Measurements from ENCODE around the gene ARNT2. TPM values are rescaled to one million over a fixed set of nuclear protein-coding genes. Genes with fewer than 3 reads are reported as not detected.

ARNT2 gene
- total RNA-seq, 5 donors from 2014 or later (not counting 1 experiment from before 2014, with no cell fraction given), result 0.18 TPM; not detected in 4

DNA sequence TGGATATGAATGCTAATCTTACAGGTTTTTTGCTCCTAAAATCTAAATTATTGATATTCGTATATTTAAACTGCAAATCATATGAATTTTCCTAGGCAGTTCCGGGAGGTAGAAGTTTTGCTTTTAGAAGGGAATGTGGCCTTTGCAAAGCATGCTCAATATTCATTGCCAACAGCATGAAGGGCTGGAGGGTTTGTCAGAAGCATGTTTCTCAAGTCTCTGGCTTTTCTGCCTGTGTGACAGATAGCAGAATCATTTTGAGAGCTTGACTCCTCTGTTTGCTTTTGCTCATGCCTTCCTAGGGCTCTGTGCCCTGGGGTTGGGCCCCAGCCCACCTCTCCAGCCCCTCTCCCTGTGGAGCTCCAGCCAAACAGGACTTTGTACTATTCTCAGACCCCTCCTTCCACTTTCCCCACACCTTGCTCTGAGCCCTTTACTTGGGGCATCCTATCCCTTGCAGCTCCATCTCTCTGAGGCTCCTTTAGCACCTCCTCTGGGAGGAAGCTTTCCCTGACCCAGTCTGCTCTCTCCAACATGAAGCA, 91.3 kb downstream of the ARNT2 start:
- Histone ChIP-seq H3K4me1 (ENCODE audit: control insufficient read depth in 1 of 2, extremely low read depth in 1 of 2, insufficient read depth in 2 of 2, low read length in 2 of 2) (no peaks in the 10 kb centered on the region), H3K36me3 (ENCODE audit: control insufficient read depth in 2 of 2, extremely low read depth in 1 of 2, insufficient read depth in 1 of 2, low read length in 1 of 2) (no peaks in the 10 kb centered on the region), H3K9me3 (no peaks in the 10 kb centered on the region), H3K27ac (ENCODE audit: low read length) (no peak overlapping the region), H3K4me3 (ENCODE audit: control insufficient read depth in 1 of 2, extremely low read depth in 1 of 2, low read length in 1 of 2) (no peak overlapping the region), H3K27me3 (replicated peaks in 1 of 2; ENCODE audit: control insufficient read depth in 2 of 2, extremely low read depth in 1 of 2, insufficient read depth in 2 of 2, low read length in 1 of 2) (peaks cover 0 to 14% of the 10 kb centered on the region in 2 experiments)
- no peak overlapping the region for H3K27ac Mint-ChIP-seq
- WGBS (ENCODE audit: insufficient coverage), result no CpG with 5 or more reads among the region's 2 CpGs
- no peaks in the 10 kb centered on the region for H3K9me3 Mint-ChIP-seq
- no peak for DNase-seq
- POLR2A ChIA-PET, result no interaction called here
- no peak overlapping the region for H3K4me3 Mint-ChIP-seq
- no peaks in the 10 kb centered on the region for H3K4me1 Mint-ChIP-seq
- H3K36me3 Mint-ChIP-seq, result no peaks in the 10 kb centered on the region
- peaks cover 2 to 8% of the 10 kb centered on the region in 2 donors for H3K27me3 Mint-ChIP-seq
- CTCF ChIA-PET, result no interaction called here
- no peak for ATAC-seq (replicated peaks in 1 of 4)

DNA sequence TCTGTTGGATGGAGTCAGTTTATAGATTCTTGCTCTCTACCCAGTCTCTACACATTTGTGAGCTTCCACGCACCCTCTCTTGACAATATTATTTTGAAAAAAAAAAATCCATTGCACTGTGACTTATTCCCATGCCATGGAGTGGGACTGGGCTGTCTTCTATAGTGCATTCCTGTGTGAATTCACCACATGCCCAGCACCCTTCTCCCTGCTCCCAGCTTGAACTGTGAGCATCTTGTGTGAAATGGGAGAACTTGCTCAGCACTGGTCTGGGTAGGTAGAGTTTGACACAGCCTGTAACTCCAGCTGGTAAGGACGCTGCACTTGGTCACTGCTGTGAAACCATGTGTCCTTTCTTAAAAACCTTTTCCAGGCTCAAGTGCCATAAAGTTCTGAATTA, 91.9 kb downstream of the ARNT2 start:
- ChIA-PET CTCF (no interaction called here), POLR2A (no interaction called here)
- Mint-ChIP-seq H3K9me3 (no peaks in the 10 kb centered on the region), H3K27ac (no peak overlapping the region), H3K4me1 (no peaks in the 10 kb centered on the region), H3K36me3 (no peaks in the 10 kb centered on the region), H3K27me3 (peaks cover 2 to 3% of the 10 kb centered on the region in 2 donors), H3K4me3 (no peak overlapping the region)
- H3K27ac ChIP-seq (ENCODE audit: low read length), result no peak overlapping the region
- WGBS (ENCODE audit: insufficient coverage), result no CpG with 5 or more reads among the region's 2 CpGs
- no peak overlapping the region for H3K4me3 ChIP-seq (ENCODE audit: control insufficient read depth in 1 of 2, extremely low read depth in 1 of 2, low read length in 1 of 2)
- H3K36me3 ChIP-seq (ENCODE audit: control insufficient read depth in 2 of 2, extremely low read depth in 1 of 2, insufficient read depth in 1 of 2, low read length in 1 of 2), result no peaks in the 10 kb centered on the region
- no peaks in the 10 kb centered on the region for H3K9me3 ChIP-seq
- peaks cover 0 to 13% of the 10 kb centered on the region in 2 experiments for H3K27me3 ChIP-seq (replicated peaks in 1 of 2; ENCODE audit: control insufficient read depth in 2 of 2, extremely low read depth in 1 of 2, insufficient read depth in 2 of 2, low read length in 1 of 2)
- no peak for DNase-seq
- H3K4me1 ChIP-seq (ENCODE audit: control insufficient read depth in 1 of 2, extremely low read depth in 1 of 2, insufficient read depth in 2 of 2, low read length in 2 of 2), result no peaks in the 10 kb centered on the region
- ATAC-seq (replicated peaks in 1 of 4), result no peak

DNA sequence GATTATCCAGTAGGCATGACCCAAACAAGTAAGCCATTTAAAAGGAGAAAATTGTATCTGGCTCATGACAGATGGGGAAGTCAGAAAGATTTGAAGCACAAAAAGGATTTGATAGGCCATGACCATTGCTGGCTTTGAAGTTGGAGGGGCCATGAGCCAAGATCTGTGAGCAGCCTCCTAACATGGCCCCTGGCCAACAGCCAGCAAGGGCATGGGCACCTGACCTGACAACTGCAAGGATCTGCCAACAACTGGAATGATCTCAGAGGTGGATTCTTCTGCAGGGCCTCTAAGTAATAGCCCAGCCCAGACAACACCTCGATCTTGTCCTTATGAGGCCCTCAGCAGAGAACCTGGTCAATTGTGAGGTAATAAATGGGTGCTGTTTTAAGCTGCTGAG, 93.0 kb downstream of the ARNT2 start:
- Histone ChIP-seq H3K36me3 (ENCODE audit: control insufficient read depth in 2 of 2, extremely low read depth in 1 of 2, insufficient read depth in 1 of 2, low read length in 1 of 2) (no peaks in the 10 kb centered on the region), H3K27me3 (replicated peaks in 1 of 2; ENCODE audit: control insufficient read depth in 2 of 2, extremely low read depth in 1 of 2, insufficient read depth in 2 of 2, low read length in 1 of 2) (peaks cover 0 to 12% of the 10 kb centered on the region in 2 experiments), H3K4me1 (ENCODE audit: control insufficient read depth in 1 of 2, extremely low read depth in 1 of 2, insufficient read depth in 2 of 2, low read length in 2 of 2) (no peaks in the 10 kb centered on the region), H3K4me3 (ENCODE audit: control insufficient read depth in 1 of 2, extremely low read depth in 1 of 2, low read length in 1 of 2) (no peak overlapping the region), H3K9me3 (no peaks in the 10 kb centered on the region), H3K27ac (ENCODE audit: low read length) (no peak overlapping the region)
- ATAC-seq (replicated peaks in 1 of 4) (no peak), DNase-seq (no peak)
- Mint-ChIP-seq H3K27me3 (peaks cover 6 to 8% of the 10 kb centered on the region in 2 donors), H3K4me3 (no peak overlapping the region), H3K27ac (no peak overlapping the region), H3K36me3 (no peaks in the 10 kb centered on the region), H3K4me1 (no peaks in the 10 kb centered on the region), H3K9me3 (no peaks in the 10 kb centered on the region)
- 80% methylated on average over 1 of the region's 1 CpG for WGBS (ENCODE audit: insufficient coverage)
- CTCF ChIA-PET, result no interaction called here
- POLR2A ChIA-PET, result no interaction called here

DNA sequence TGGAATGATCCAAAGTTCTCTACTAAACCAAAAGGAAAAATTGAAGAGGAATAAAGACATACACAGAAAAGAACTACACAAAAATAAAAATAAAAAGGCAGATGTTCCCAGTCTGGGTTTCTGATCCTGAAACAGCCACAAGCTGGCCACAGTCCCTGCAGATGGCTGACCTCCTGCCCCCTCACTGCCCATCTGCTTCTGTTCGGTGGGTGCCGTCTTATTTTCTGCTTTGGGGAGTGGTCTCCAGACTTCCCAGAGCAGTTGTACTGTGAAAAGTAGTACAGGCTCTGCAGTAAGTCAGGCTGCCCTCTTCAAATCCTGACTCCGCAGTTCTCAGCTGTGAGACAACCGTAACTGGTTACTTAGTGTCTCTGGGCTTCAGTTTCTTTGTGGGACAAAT, 94.5 kb downstream of the ARNT2 start:
- DNase-seq, result no peak

DNA sequence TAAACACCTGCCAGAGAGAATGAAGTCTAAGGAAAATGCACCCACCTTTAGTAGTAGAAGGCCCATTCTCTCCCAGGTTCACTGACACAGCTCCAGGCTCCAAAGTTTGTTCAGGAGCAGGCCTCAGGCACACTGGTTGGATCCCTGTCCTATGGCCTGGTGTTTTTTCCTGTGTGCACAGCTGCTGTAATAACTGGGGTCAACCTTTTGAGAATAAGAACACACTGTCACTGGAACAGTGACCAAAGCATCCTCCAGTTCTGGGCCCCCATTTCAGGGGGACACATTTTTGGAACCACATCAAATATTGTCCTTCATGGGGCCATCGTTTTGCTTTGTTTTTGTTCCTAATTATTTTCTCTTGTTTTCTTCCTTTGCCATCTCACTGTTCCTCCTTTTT, 95.8 kb downstream of the ARNT2 start:
- no peak overlapping the region for H3K4me3 ChIP-seq (ENCODE audit: control insufficient read depth in 1 of 2, extremely low read depth in 1 of 2, low read length in 1 of 2)
- peaks cover 0 to 23% of the 10 kb centered on the region in 2 experiments for H3K27me3 ChIP-seq (replicated peaks in 1 of 2; ENCODE audit: control insufficient read depth in 2 of 2, extremely low read depth in 1 of 2, insufficient read depth in 2 of 2, low read length in 1 of 2)
- ChIA-PET POLR2A (no interaction called here), CTCF (no interaction called here)
- H3K27me3 Mint-ChIP-seq, result peaks cover 8 to 9% of the 10 kb centered on the region in 2 donors
- no peaks in the 10 kb centered on the region for H3K4me1 Mint-ChIP-seq
- no peaks in the 10 kb centered on the region for H3K4me1 ChIP-seq (ENCODE audit: control insufficient read depth in 1 of 2, extremely low read depth in 1 of 2, insufficient read depth in 2 of 2, low read length in 2 of 2)
- H3K36me3 Mint-ChIP-seq, result no peaks in the 10 kb centered on the region
- no CpG with 5 or more reads among the region's 1 CpG for WGBS (ENCODE audit: insufficient coverage)
- no peak overlapping the region for H3K27ac Mint-ChIP-seq
- H3K36me3 ChIP-seq (ENCODE audit: control insufficient read depth in 2 of 2, extremely low read depth in 1 of 2, insufficient read depth in 1 of 2, low read length in 1 of 2), result no peaks in the 10 kb centered on the region
- no peaks in the 10 kb centered on the region for H3K9me3 ChIP-seq
- ATAC-seq (replicated peaks in 1 of 4) (no peak), DNase-seq (no peak)
- no peak overlapping the region for H3K27ac ChIP-seq (ENCODE audit: low read length)
- H3K9me3 Mint-ChIP-seq, result no peaks in the 10 kb centered on the region
- no peak overlapping the region for H3K4me3 Mint-ChIP-seq

More for the DNA sequence above, 94.5 kb downstream of the ARNT2 start:
- Mint-ChIP-seq H3K27ac (no peak overlapping the region), H3K4me3 (no peak overlapping the region), H3K27me3 (peaks cover 11 to 12% of the 10 kb centered on the region in 2 donors), H3K9me3 (no peaks in the 10 kb centered on the region), H3K36me3 (no peaks in the 10 kb centered on the region), H3K4me1 (no peaks in the 10 kb centered on the region)
- Histone ChIP-seq H3K27ac (ENCODE audit: low read length) (no peak overlapping the region), H3K4me1 (ENCODE audit: control insufficient read depth in 1 of 2, extremely low read depth in 1 of 2, insufficient read depth in 2 of 2, low read length in 2 of 2) (no peaks in the 10 kb centered on the region), H3K27me3 (replicated peaks in 1 of 2; ENCODE audit: control insufficient read depth in 2 of 2, extremely low read depth in 1 of 2, insufficient read depth in 2 of 2, low read length in 1 of 2) (peaks cover 0 to 22% of the 10 kb centered on the region in 2 experiments), H3K36me3 (ENCODE audit: control insufficient read depth in 2 of 2, extremely low read depth in 1 of 2, insufficient read depth in 1 of 2, low read length in 1 of 2) (no peaks in the 10 kb centered on the region), H3K4me3 (ENCODE audit: control insufficient read depth in 1 of 2, extremely low read depth in 1 of 2, low read length in 1 of 2) (no peak overlapping the region), H3K9me3 (no peaks in the 10 kb centered on the region)
- POLR2A ChIA-PET, result interaction anchor here in 1 of 2 donors (0.6 kb wide), 1 partner anchor 1131 kb away, joined by 3 read pairs; no protein-coding TSS in a partner anchor
- no peak for ATAC-seq (replicated peaks in 1 of 4)
- WGBS (ENCODE audit: insufficient coverage), result 94% methylated on average over 2 of the region's 4 CpGs
- CTCF ChIA-PET, result no interaction called here

DNA sequence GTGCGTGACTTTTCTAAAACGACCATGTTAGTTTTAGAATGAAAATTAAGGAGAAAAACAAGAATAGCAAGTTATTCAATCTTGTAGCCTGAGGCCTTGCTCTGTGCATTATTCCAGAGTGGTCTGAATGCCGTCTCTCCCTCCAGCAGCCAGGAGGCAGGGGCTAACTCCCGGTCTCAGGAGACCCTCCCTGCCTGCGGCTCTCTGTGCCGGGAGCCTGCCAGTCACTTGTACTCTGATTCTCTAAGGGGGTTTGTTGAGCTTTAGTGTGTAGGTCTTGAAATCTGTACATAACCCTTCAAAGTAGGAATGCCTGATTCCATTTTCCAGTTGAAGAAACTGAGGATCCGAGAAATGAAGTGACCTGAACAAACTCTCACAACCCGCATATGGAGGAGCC, 97.3 kb downstream of the ARNT2 start:
- 92% methylated on average over 4 of the region's 8 CpGs for WGBS (ENCODE audit: insufficient coverage)
- Histone ChIP-seq H3K27me3 (replicated peaks in 1 of 2; ENCODE audit: control insufficient read depth in 2 of 2, extremely low read depth in 1 of 2, insufficient read depth in 2 of 2, low read length in 1 of 2) (peaks cover 0 to 21% of the 10 kb centered on the region in 2 experiments), H3K36me3 (ENCODE audit: control insufficient read depth in 2 of 2, extremely low read depth in 1 of 2, insufficient read depth in 1 of 2, low read length in 1 of 2) (no peaks in the 10 kb centered on the region), H3K27ac (ENCODE audit: low read length) (no peak overlapping the region), H3K9me3 (no peaks in the 10 kb centered on the region), H3K4me3 (ENCODE audit: control insufficient read depth in 1 of 2, extremely low read depth in 1 of 2, low read length in 1 of 2) (no peak overlapping the region), H3K4me1 (ENCODE audit: control insufficient read depth in 1 of 2, extremely low read depth in 1 of 2, insufficient read depth in 2 of 2, low read length in 2 of 2) (no peaks in the 10 kb centered on the region)
- no peak for ATAC-seq (replicated peaks in 1 of 4)
- ChIA-PET POLR2A (no interaction called here), CTCF (no interaction called here)
- no peaks in the 10 kb centered on the region for H3K9me3 Mint-ChIP-seq
- no peak overlapping the region for H3K4me3 Mint-ChIP-seq
- H3K27ac Mint-ChIP-seq, result no peak overlapping the region
- H3K4me1 Mint-ChIP-seq, result no peaks in the 10 kb centered on the region
- peaks cover 8 to 9% of the 10 kb centered on the region in 2 donors for H3K27me3 Mint-ChIP-seq
- H3K36me3 Mint-ChIP-seq, result no peaks in the 10 kb centered on the region
- no peak for DNase-seq

DNA sequence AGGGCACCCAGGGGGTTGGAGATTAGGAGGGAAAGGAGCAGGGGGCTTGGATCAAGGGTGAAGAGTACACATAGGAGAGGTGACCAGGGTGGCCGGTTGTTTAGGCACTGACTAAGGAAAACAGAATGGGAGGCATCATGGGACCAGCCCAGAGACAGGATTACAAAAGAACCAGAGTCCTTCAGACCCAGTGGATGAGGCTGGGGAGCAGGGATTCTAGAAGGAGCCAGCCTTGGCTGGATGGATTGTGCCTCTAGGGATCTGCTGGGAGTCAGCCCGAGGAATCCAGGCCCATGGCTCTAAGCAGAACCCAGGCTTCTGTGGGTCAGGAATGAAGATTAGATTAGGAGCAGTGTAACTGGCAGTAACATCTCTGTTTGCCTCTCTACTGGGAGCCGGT, 98.6 kb downstream of the ARNT2 start:
- no peaks in the 10 kb centered on the region for H3K4me1 ChIP-seq (ENCODE audit: control insufficient read depth in 1 of 2, extremely low read depth in 1 of 2, insufficient read depth in 2 of 2, low read length in 2 of 2)
- H3K4me3 ChIP-seq (ENCODE audit: control insufficient read depth in 1 of 2, extremely low read depth in 1 of 2, low read length in 1 of 2), result no peak overlapping the region
- H3K9me3 ChIP-seq, result no peaks in the 10 kb centered on the region
- H3K4me3 Mint-ChIP-seq, result no peak overlapping the region
- H3K9me3 Mint-ChIP-seq, result no peaks in the 10 kb centered on the region
- no peaks in the 10 kb centered on the region for H3K36me3 Mint-ChIP-seq
- WGBS (ENCODE audit: insufficient coverage), result 63% methylated on average over 3 of the region's 3 CpGs
- ChIA-PET POLR2A (no interaction called here), CTCF (no interaction called here)
- no peaks in the 10 kb centered on the region for H3K36me3 ChIP-seq (ENCODE audit: control insufficient read depth in 2 of 2, extremely low read depth in 1 of 2, insufficient read depth in 1 of 2, low read length in 1 of 2)
- no peak for DNase-seq
- peaks cover 0 to 24% of the 10 kb centered on the region in 2 experiments for H3K27me3 ChIP-seq (replicated peaks in 1 of 2; ENCODE audit: control insufficient read depth in 2 of 2, extremely low read depth in 1 of 2, insufficient read depth in 2 of 2, low read length in 1 of 2)
- no peak overlapping the region for H3K27ac ChIP-seq (ENCODE audit: low read length)
- ATAC-seq (replicated peaks in 1 of 4), result no peak
- no peaks in the 10 kb centered on the region for H3K4me1 Mint-ChIP-seq
- H3K27ac Mint-ChIP-seq, result no peak overlapping the region
- peaks cover 8 to 9% of the 10 kb centered on the region in 2 donors for H3K27me3 Mint-ChIP-seq
